ENCODE measurements around the gene SYNDIG1. TPM values are rescaled to one million over a fixed set of nuclear protein-coding genes. Genes with fewer than 3 reads are reported as not detected.

SYNDIG1 gene
- total RNA-seq, 2 experiments from 2014 or later: not detected

GRCh38 chr20:24537210-24537609 is 67.8 kb downstream of the SYNDIG1 start:
- ChIA-PET POLR2A (no interaction called here), CTCF (interaction anchor here (0.6 kb wide), 1 partner anchor 22 kb away, joined by 3 read pairs; no protein-coding TSS in a partner anchor)
- no peak overlapping the region for H3K27ac Mint-ChIP-seq
- H3K4me1 Mint-ChIP-seq (ENCODE audit: low read depth): no peaks in the 10 kb centered on the region
- TF ChIP-seq, protein P1, sequence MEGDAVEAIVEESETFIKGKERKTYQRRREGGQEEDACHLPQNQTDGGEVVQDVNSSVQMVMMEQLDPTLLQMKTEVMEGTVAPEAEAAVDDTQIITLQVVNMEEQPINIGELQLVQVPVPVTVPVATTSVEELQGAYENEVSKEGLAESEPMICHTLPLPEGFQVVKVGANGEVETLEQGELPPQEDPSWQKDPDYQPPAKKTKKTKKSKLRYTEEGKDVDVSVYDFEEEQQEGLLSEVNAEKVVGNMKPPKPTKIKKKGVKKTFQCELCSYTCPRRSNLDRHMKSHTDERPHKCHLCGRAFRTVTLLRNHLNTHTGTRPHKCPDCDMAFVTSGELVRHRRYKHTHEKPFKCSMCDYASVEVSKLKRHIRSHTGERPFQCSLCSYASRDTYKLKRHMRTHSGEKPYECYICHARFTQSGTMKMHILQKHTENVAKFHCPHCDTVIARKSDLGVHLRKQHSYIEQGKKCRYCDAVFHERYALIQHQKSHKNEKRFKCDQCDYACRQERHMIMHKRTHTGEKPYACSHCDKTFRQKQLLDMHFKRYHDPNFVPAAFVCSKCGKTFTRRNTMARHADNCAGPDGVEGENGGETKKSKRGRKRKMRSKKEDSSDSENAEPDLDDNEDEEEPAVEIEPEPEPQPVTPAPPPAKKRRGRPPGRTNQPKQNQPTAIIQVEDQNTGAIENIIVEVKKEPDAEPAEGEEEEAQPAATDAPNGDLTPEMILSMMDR (IDR thresholded peaks at IDR 0.05): no peak
- no peak overlapping the region for H3K4me3 ChIP-seq (ENCODE audit: low read length)
- no peak overlapping the region for H3K27ac ChIP-seq (ENCODE audit: low read depth in 1 of 2, low read length in 2 of 2)
- no peaks in the 10 kb centered on the region for H3K36me3 Mint-ChIP-seq (ENCODE audit: low read depth)
- ATAC-seq (ENCODE audit: poor library complexity) (no peak), DNase-seq (no peak)
- intact Hi-C loops (cut with DNase I, micrococcal nuclease): no loop called here
- no peaks in the 10 kb centered on the region for H3K36me3 ChIP-seq (ENCODE audit: insufficient read depth, low read length)
- no peaks in the 10 kb centered on the region for H3K27me3 Mint-ChIP-seq
- H3K9me3 Mint-ChIP-seq: no peaks in the 10 kb centered on the region
- no peak overlapping the region for H3K4me3 Mint-ChIP-seq
- H3K4me1 ChIP-seq (ENCODE audit: insufficient read depth, low read length): no peaks in the 10 kb centered on the region
- H3K9me3 ChIP-seq (ENCODE audit: control insufficient read depth in 1 of 2, insufficient read depth in 1 of 2, low read length in 2 of 2): peaks cover 0 to 11% of the 10 kb centered on the region in 2 experiments
- H3K27me3 ChIP-seq (ENCODE audit: control insufficient read depth in 1 of 2, insufficient read depth in 2 of 2, low read length in 2 of 2): peaks cover 0 to 1% of the 10 kb centered on the region in 2 experiments

GRCh38 chr20:24542721-24543120 is 73.3 kb downstream of the SYNDIG1 start:
- Histone ChIP-seq H3K9me3 (ENCODE audit: control insufficient read depth in 1 of 2, insufficient read depth in 1 of 2, low read length in 2 of 2) (peaks cover 0 to 10% of the 10 kb centered on the region in 2 experiments), H3K27ac (ENCODE audit: low read depth in 1 of 2, low read length in 2 of 2) (no peak overlapping the region), H3K27me3 (ENCODE audit: control insufficient read depth in 1 of 2, insufficient read depth in 2 of 2, low read length in 2 of 2) (peaks cover 0 to 6% of the 10 kb centered on the region in 2 experiments), H3K4me1 (ENCODE audit: insufficient read depth, low read length) (no peaks in the 10 kb centered on the region), H3K4me3 (ENCODE audit: low read length) (no peak overlapping the region), H3K36me3 (ENCODE audit: insufficient read depth, low read length) (no peaks in the 10 kb centered on the region)
- intact Hi-C loops (cut with DNase I, micrococcal nuclease): no loop called here
- TF ChIP-seq, protein P1 (IDR thresholded peaks at IDR 0.05): no peak
- no peaks in the 10 kb centered on the region for H3K9me3 Mint-ChIP-seq
- ATAC-seq (ENCODE audit: poor library complexity) (no peak), DNase-seq (no peak)
- POLR2A ChIA-PET: no interaction called here
- H3K4me1 Mint-ChIP-seq (ENCODE audit: low read depth): no peaks in the 10 kb centered on the region
- CTCF ChIA-PET: no interaction called here
- no peak overlapping the region for H3K27ac Mint-ChIP-seq
- H3K27me3 Mint-ChIP-seq: no peaks in the 10 kb centered on the region
- no peak overlapping the region for H3K4me3 Mint-ChIP-seq
- no peaks in the 10 kb centered on the region for H3K36me3 Mint-ChIP-seq (ENCODE audit: low read depth)

GRCh38 chr20:24543168-24543567 is 73.7 kb downstream of the SYNDIG1 start:
- CTCF ChIA-PET: no interaction called here
- DNase-seq: no peak
- H3K4me1 Mint-ChIP-seq (ENCODE audit: low read depth): no peaks in the 10 kb centered on the region
- H3K27me3 Mint-ChIP-seq: no peaks in the 10 kb centered on the region
- Histone ChIP-seq H3K9me3 (ENCODE audit: control insufficient read depth in 1 of 2, insufficient read depth in 1 of 2, low read length in 2 of 2) (peaks cover 0 to 10% of the 10 kb centered on the region in 2 experiments), H3K27ac (ENCODE audit: low read depth in 1 of 2, low read length in 2 of 2) (no peak overlapping the region), H3K4me1 (ENCODE audit: insufficient read depth, low read length) (no peaks in the 10 kb centered on the region), H3K4me3 (ENCODE audit: low read length) (no peak overlapping the region), H3K36me3 (ENCODE audit: insufficient read depth, low read length) (no peaks in the 10 kb centered on the region), H3K27me3 (ENCODE audit: control insufficient read depth in 1 of 2, insufficient read depth in 2 of 2, low read length in 2 of 2) (peaks cover 0 to 6% of the 10 kb centered on the region in 2 experiments)
- no peaks in the 10 kb centered on the region for H3K9me3 Mint-ChIP-seq
- POLR2A ChIA-PET: no interaction called here
- intact Hi-C loops (cut with DNase I, micrococcal nuclease): no loop called here
- ATAC-seq (ENCODE audit: poor library complexity): no peak
- TF ChIP-seq, protein P1 (IDR thresholded peaks at IDR 0.05): no peak
- no peak overlapping the region for H3K27ac Mint-ChIP-seq
- H3K4me3 Mint-ChIP-seq: no peak overlapping the region
- no peaks in the 10 kb centered on the region for H3K36me3 Mint-ChIP-seq (ENCODE audit: low read depth)
